ENCODE measurements around the gene SLC12A9. TPM values are rescaled to one million over a fixed set of nuclear protein-coding genes. Genes with fewer than 3 reads are reported as not detected.

The SLC12A9 gene
- total and polyA plus RNA-seq, 2 of the 4 experiments (the other 2 are of a cell fraction), result 4.5 to 16.2 TPM

DNA sequence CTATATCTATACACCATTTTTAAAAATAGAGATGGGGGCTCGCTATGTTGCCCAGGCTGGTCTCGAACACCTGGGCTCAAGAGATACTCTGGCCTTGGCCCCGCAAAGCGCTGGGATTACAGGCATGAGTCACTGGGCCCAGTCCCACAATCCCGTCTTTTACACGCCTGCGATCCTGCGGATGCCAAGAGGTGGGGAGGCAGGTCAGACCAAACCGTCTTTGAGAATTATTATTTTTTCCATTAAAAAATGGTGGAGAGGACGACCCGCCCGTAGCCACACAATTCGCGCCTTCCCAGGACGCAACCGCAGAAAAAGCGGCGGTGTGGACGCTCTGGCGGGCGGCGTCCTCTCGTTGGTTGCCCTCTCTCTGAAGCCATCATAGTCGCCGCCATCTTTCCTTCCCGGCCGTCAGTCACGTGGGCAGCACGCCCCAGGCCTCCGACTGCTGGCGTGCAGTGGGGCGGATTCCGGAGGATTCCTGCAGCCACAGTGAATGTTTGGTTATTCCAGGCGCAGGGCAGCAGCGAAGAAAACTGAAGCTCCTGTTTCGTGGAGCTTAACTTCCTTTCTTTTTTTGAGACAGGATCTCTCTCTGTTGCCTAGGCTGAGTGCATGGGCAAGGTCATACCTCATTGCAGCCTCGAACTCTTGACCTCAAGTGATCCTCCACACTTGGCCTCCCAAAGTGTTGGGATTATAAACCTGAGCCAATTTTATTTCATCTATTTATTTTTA lies 15.2 kb upstream of the SLC12A9 start:
- Histone ChIP-seq H3K4me1 (ENCODE audit: control insufficient read depth, insufficient read depth, low read length) (no peaks in the 10 kb centered on the region), H4K20me1 (ENCODE audit: insufficient read depth, low read length) (no peaks in the 10 kb centered on the region), H3K23ac (ENCODE audit: low read depth, low read length) (peak overlapping the region; percentile 93), H2BK5ac (ENCODE audit: low read depth, low read length, poor library complexity, severe bottlenecking) (peak overlapping the region; percentile 92), H4K91ac (ENCODE audit: insufficient read depth, low read depth, low read length) (peak overlapping the region; percentile 93), H4K5ac (ENCODE audit: low read depth, low read length) (peak overlapping the region; percentile 96), H3K56ac (ENCODE audit: extremely low read depth, insufficient read depth, low read length) (peak overlapping the region; percentile 81), H3K4me3 (ENCODE audit: insufficient read depth, low read depth, low read length) (peak overlapping the region; percentile 33), H3K36me3 (ENCODE audit: control insufficient read depth, insufficient read depth, low read length) (no peaks in the 10 kb centered on the region), H2BK15ac (ENCODE audit: low read depth, low read length) (no peak overlapping the region; the same call in 2 of the 3 replicates), H3K18ac (ENCODE audit: low read depth, low read length) (peak overlapping the region; percentile 77), H4K8ac (ENCODE audit: low read depth in 2 of 2, low read length in 2 of 2) (peak overlapping the region; percentile 95 to 99), H2AK9ac (replicated peaks; ENCODE audit: low read depth, low read length, poor library complexity) (peak overlapping the region; percentile 88), H3K9me3 (ENCODE audit: control insufficient read depth, insufficient read depth, low read length) (no peaks in the 10 kb centered on the region), H2BK120ac (ENCODE audit: low read depth, low read length) (peak overlapping the region; percentile 48), H3K4ac (ENCODE audit: low read depth, low read length) (peak overlapping the region; percentile 97), H3K14ac (replicated peaks; ENCODE audit: low read depth, low read length) (peak overlapping the region; percentile 98), H2AFZ (replicated peaks; ENCODE audit: low read length, poor library complexity) (peak overlapping the region; percentile 91), H3K27ac (ENCODE audit: insufficient read depth, low read length) (peak overlapping the region; percentile 87), H3K9me1 (ENCODE audit: insufficient read depth, low read length) (no peaks in the 10 kb centered on the region; the same call in 1 of the 2 replicates), H2AK5ac (ENCODE audit: low read depth, low read length) (peak overlapping the region; percentile 83), H3K9ac (ENCODE audit: low read depth, low read length) (peak overlapping the region; percentile 71), H2BK20ac (ENCODE audit: low read depth, low read length) (peak overlapping the region; percentile 53; the same call in 1 of the 2 replicates), H3K4me2 (ENCODE audit: low read depth, low read length) (peak overlapping the region; percentile 82), H3K79me1 (ENCODE audit: low read depth in 1 of 2, low read length in 2 of 2) (no peaks in the 10 kb centered on the region; a peak in 1 of 4 replicates), H3K27me3 (ENCODE audit: control insufficient read depth, insufficient read depth, low read length) (no peaks in the 10 kb centered on the region)
- DNase-seq (peak; percentile 90), ATAC-seq (ENCODE audit: low read depth) (peak; percentile 100)
- CTCF ChIA-PET, result no interaction called here
- intact Hi-C loops (cut with micrococcal nuclease), result loop anchor here (2.0 to 10.0 kb wide), 3 partner anchors 30 to 252 kb away; partner anchors contain the start of genes FBXO24, LRCH4 and TRIP6
- peak; percentile 92 for TF ChIP-seq BHLHE40 (IDR thresholded peaks at IDR 0.05; ENCODE audit: low read depth, low read length)
- TF ChIP-seq FOS (IDR thresholded peaks at IDR 0.05; ENCODE audit: low read depth, low read length), result 0 out of 2 replicates have a peak, but pooled peaks have one; percentile 8
- no peak for TF ChIP-seq CHD1 (IDR thresholded peaks at IDR 0.05; ENCODE audit: low read depth, low read length)
- TF ChIP-seq, protein P1, sequence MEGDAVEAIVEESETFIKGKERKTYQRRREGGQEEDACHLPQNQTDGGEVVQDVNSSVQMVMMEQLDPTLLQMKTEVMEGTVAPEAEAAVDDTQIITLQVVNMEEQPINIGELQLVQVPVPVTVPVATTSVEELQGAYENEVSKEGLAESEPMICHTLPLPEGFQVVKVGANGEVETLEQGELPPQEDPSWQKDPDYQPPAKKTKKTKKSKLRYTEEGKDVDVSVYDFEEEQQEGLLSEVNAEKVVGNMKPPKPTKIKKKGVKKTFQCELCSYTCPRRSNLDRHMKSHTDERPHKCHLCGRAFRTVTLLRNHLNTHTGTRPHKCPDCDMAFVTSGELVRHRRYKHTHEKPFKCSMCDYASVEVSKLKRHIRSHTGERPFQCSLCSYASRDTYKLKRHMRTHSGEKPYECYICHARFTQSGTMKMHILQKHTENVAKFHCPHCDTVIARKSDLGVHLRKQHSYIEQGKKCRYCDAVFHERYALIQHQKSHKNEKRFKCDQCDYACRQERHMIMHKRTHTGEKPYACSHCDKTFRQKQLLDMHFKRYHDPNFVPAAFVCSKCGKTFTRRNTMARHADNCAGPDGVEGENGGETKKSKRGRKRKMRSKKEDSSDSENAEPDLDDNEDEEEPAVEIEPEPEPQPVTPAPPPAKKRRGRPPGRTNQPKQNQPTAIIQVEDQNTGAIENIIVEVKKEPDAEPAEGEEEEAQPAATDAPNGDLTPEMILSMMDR (conservative IDR thresholded peaks at IDR 0.05; ENCODE audit: low read depth, low read length), result no peak
- TF ChIP-seq MXI1 (IDR thresholded peaks at IDR 0.05; ENCODE audit: borderline replicate concordance, low read depth, low read length), result peak; percentile 81; the same call in 1 of the 2 replicates
- TF ChIP-seq NFE2L2 (IDR thresholded peaks at IDR 0.05; ENCODE audit: low read depth, low read length), result no peak
- TF ChIP-seq, protein P2, sequence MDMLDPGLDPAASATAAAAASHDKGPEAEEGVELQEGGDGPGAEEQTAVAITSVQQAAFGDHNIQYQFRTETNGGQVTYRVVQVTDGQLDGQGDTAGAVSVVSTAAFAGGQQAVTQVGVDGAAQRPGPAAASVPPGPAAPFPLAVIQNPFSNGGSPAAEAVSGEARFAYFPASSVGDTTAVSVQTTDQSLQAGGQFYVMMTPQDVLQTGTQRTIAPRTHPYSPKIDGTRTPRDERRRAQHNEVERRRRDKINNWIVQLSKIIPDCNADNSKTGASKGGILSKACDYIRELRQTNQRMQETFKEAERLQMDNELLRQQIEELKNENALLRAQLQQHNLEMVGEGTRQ (IDR thresholded peaks at IDR 0.05; ENCODE audit: low read depth, low read length), result peak; percentile 98
- no TSS peak for BruUV-seq (replicated peaks)
- in situ Hi-C loops (cut with MboI; ENCODE audit: low sequenced_read_pairs), result no loop called here
- 5% methylated on average over 20 of the region's 37 CpGs; no CpG with 5 or more reads in 1 of the 2 experiments for WGBS, 2 experiments (ENCODE audit: extremely low coverage in 2 of 2, insufficient read length in 1 of 2)
- POLR2A ChIA-PET (ENCODE audit: unreplicated experiment), result no interaction called here
- dilution Hi-C loops (cut with HindIII; ENCODE audit: low sequenced_read_pairs, unreplicated experiment), result no loop called here

All from IMR-90 (cell line).